D721Med (cell line): Measurements from ENCODE around the gene MISP.

Experiments
- DNase-seq: peaks from one replicate; pipeline ENCODE4 v3.0.0; 2011; ENCODE audit warnings: low spot score; ENCODE audit not compliant: insufficient read length
- FAIRE-seq: peaks from 2 replicates; lab custom pipeline; 2011; peaks lifted over from hg19 to GRCh38; lab: Jason Lieb, UNC
- CTCF ChIP-seq: IDR thresholded peaks from 2 replicates; pipeline ENCODE4 v1.5.1; 2012; ENCODE audit warnings: mild to moderate bottlenecking, control low read depth; ENCODE audit not compliant: insufficient read depth; ENCODE audit errors: missing control alignments

Gene MISP

GRCh38 chr19:803686-804418 is 52.9 kb downstream of the MISP start:
- FAIRE-seq (no peak), DNase-seq (no peak)
- TF ChIP-seq CTCF, result no peak

DNA sequence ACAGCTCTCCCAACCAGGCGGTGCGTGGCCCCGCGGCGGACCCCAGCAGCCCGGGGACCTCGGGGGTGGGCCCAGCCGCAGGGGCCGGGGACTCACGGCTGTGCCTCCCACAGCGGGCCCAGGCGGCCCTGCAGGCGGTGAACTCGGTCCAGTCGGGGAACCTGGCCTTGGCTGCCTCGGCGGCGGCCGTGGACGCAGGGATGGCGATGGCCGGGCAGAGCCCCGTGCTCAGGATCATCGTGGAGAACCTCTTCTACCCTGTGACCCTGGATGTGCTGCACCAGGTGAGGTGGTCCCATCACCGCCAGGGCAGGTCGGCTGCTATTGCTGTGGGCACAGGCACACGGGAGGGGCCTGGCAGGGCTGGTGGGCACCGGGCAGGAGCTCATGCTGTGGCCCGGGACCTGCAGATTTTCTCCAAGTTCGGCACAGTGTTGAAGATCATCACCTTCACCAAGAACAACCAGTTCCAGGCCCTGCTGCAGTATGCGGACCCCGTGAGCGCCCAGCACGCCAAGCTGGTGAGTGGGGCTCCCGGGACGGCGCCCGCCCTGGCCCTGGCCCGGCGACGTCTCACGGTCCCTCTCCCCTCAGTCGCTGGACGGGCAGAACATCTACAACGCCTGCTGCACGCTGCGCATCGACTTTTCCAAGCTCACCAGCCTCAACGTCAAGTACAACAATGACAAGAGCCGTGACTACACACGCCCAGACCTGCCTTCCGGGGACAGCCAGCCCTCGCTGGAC is 53.7 kb downstream of the MISP start:
- FAIRE-seq (no peak), DNase-seq (peak; percentile 10)
- TF ChIP-seq CTCF, result no peak

GRCh38 chr19:805166-805551 is 54.2 kb downstream of the MISP start:
- FAIRE-seq (no peak), DNase-seq (no peak)
- TF ChIP-seq CTCF, result no peak

DNA sequence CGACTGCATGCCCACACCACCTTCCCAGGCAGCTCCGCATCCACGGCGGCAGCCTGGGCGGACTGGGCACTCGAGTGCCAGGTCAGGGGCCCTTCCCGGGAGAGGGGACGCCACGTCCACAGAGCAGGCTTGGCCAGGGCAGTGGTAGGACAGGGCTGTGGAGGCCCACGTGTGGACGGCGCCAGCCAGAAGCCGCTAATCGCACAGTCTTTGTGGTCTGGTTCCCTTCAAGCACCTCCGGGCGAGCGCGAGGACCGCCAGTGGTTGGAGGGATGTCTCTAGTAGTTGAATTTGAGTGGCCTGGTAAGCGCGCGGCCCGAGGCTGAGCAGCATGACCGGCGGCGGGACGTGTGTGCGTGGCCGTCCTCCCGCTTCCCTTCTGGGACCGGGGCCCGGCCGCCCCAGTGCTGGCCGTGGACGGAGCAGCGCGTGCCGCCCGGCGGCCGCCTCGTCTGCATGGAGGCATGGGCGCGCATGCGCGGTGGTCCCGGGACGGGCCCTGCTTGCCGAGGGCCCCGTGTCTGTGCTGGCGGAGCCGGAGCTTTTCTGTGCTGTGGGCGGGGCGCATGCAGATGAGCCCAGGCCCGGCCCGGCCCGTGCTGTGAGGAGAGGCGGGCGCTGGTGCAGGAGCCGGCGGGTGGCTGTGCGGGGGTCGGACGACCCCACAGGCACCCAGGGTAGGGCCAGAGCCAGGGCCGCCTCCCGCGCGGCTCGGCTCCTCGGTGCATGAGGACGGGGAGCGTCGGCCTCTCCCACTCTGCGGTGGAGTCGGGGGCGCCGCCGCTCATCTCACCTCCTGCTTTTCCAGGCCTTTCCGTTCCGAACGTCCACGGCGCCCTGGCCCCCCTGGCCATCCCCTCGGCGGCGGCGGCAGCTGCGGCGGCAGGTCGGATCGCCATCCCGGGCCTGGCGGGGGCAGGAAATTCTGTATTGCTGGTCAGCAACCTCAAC is 55.0 kb downstream of the MISP start:
- no peak for TF ChIP-seq CTCF
- DNase-seq, result no peak
- FAIRE-seq, result no peak

GRCh38 chr19:806815-807421 is 56.0 kb downstream of the MISP start:
- no peak for TF ChIP-seq CTCF
- no peak for FAIRE-seq
- DNase-seq, result no peak

DNA sequence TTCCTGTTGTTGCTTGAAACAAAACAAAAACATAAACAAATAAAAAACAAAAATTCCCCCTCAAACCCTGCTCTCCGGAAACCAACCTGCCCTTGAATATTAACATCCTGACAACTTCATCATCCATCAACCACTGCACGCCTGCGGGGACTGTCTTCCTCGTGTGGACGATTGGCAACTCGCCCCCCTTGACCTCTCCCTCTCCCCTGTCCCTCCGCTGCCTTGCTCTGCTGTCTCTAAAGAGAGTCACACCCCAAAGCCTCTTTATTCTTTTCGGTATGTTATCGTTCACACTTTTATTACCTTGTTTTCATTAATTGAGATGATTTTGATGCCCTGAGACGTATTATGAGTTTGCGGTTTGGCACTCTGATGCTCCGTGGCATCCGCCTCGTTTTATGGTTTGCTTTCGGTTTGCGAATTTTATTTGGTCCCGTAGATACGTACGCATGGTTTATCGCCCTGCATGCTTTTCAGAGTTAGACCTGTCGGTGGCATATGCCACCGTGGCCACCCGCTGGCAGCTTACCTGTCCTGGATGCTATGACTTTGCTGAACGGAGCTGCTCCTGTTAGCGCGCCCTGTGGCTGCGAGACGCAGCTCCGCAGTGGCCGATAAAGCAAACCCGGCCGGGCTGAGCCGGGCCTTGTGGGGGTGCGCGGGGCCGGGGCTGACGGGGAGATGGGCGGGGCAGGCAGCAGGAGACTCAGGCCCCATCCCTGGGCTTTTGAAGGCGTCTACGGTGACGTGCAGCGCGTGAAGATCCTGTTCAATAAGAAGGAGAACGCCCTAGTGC is 56.9 kb downstream of the MISP start:
- TF ChIP-seq CTCF, result no peak
- no peak for FAIRE-seq
- no peak for DNase-seq
